ENCODE results near the gene RBKS.

- TF ChIP-seq CTCF (optimal IDR thresholded peaks at IDR 0.05 in 1 of 3, IDR thresholded peaks at IDR 0.05 in 1 of 3, conservative IDR thresholded peaks at IDR 0.05 in 1 of 3; ENCODE audit: extremely low read depth in 1 of 3, insufficient read depth in 2 of 3, low read length in 3 of 3) (no peak), EZH2 (IDR thresholded peaks at IDR 0.05; ENCODE audit: low read length) (no peak)
These were observed 83.7 kb downstream of the RBKS start for GRCh38 chr2:27806311-27807059.

Data from keratinocyte (primary cell).